ENCODE measurements around the gene SYCP1. TPM values are rescaled to one million over a fixed set of nuclear protein-coding genes. Genes with fewer than 3 reads are reported as not detected.

The SYCP1 gene
- total RNA-seq, 1 donor from 2014 or later: not detected

- H3K4me3 Mint-ChIP-seq (ENCODE audit: unreplicated experiment): no peak overlapping the region
- no peaks in the 10 kb centered on the region for H3K9me3 Mint-ChIP-seq (ENCODE audit: unreplicated experiment)
- H3K36me3 Mint-ChIP-seq (ENCODE audit: low read depth, unreplicated experiment): no peaks in the 10 kb centered on the region
- no peaks in the 10 kb centered on the region for H3K27me3 Mint-ChIP-seq (ENCODE audit: unreplicated experiment)
- no peaks in the 10 kb centered on the region for H3K4me1 Mint-ChIP-seq (ENCODE audit: unreplicated experiment)
- no peak for DNase-seq (ENCODE audit: low spot score)
- TF ChIP-seq CTCF (IDR thresholded peaks at IDR 0.05; ENCODE audit: unreplicated experiment): no peak
- H3K27ac Mint-ChIP-seq (ENCODE audit: unreplicated experiment): no peak overlapping the region
Measured at GRCh38 chr1:115031595-115031994, 176.9 kb downstream of the SYCP1 start.

GRCh38 chr1:115035652-115036051, 181.0 kb downstream of the SYCP1 start:
- Mint-ChIP-seq H3K36me3 (ENCODE audit: low read depth, unreplicated experiment) (no peaks in the 10 kb centered on the region), H3K4me3 (ENCODE audit: unreplicated experiment) (no peak overlapping the region), H3K4me1 (ENCODE audit: unreplicated experiment) (no peaks in the 10 kb centered on the region), H3K27ac (ENCODE audit: unreplicated experiment) (no peak overlapping the region), H3K27me3 (ENCODE audit: unreplicated experiment) (no peaks in the 10 kb centered on the region), H3K9me3 (ENCODE audit: unreplicated experiment) (no peaks in the 10 kb centered on the region)
- no peak for TF ChIP-seq CTCF (IDR thresholded peaks at IDR 0.05; ENCODE audit: unreplicated experiment)
- DNase-seq (ENCODE audit: low spot score): no peak

GRCh38 chr1:115036814-115037507, 182.3 kb downstream of the SYCP1 start:
- Mint-ChIP-seq H3K27ac (ENCODE audit: unreplicated experiment) (no peak overlapping the region), H3K27me3 (ENCODE audit: unreplicated experiment) (no peaks in the 10 kb centered on the region), H3K4me1 (ENCODE audit: unreplicated experiment) (no peaks in the 10 kb centered on the region), H3K9me3 (ENCODE audit: unreplicated experiment) (no peaks in the 10 kb centered on the region), H3K4me3 (ENCODE audit: unreplicated experiment) (no peak overlapping the region), H3K36me3 (ENCODE audit: low read depth, unreplicated experiment) (no peaks in the 10 kb centered on the region)
- no peak for DNase-seq (ENCODE audit: low spot score)
- TF ChIP-seq CTCF (IDR thresholded peaks at IDR 0.05; ENCODE audit: unreplicated experiment): no peak

GRCh38 chr1:115040501-115040900, 185.8 kb downstream of the SYCP1 start:
- Mint-ChIP-seq H3K27ac (ENCODE audit: unreplicated experiment) (no peak overlapping the region), H3K4me1 (ENCODE audit: unreplicated experiment) (no peaks in the 10 kb centered on the region), H3K36me3 (ENCODE audit: low read depth, unreplicated experiment) (no peaks in the 10 kb centered on the region), H3K27me3 (ENCODE audit: unreplicated experiment) (no peaks in the 10 kb centered on the region), H3K4me3 (ENCODE audit: unreplicated experiment) (no peak overlapping the region), H3K9me3 (ENCODE audit: unreplicated experiment) (no peaks in the 10 kb centered on the region)
- DNase-seq (ENCODE audit: low spot score): no peak
- no peak for TF ChIP-seq CTCF (IDR thresholded peaks at IDR 0.05; ENCODE audit: unreplicated experiment)

GRCh38 chr1:115041654-115042053, 187.0 kb downstream of the SYCP1 start:
- no peak for TF ChIP-seq CTCF (IDR thresholded peaks at IDR 0.05; ENCODE audit: unreplicated experiment)
- no peaks in the 10 kb centered on the region for H3K4me1 Mint-ChIP-seq (ENCODE audit: unreplicated experiment)
- no peaks in the 10 kb centered on the region for H3K27me3 Mint-ChIP-seq (ENCODE audit: unreplicated experiment)
- H3K4me3 Mint-ChIP-seq (ENCODE audit: unreplicated experiment): no peak overlapping the region
- no peaks in the 10 kb centered on the region for H3K36me3 Mint-ChIP-seq (ENCODE audit: low read depth, unreplicated experiment)
- H3K27ac Mint-ChIP-seq (ENCODE audit: unreplicated experiment): no peak overlapping the region
- no peak for DNase-seq (ENCODE audit: low spot score)
- H3K9me3 Mint-ChIP-seq (ENCODE audit: unreplicated experiment): no peaks in the 10 kb centered on the region

Other genes with a start within 250 kb of the SYCP1 start
- gene DENND2C, start 184.8 kb upstream of the SYCP1 start, total RNA-seq (ENCODE audit: unreplicated experiment): 7.7 TPM
- not detected for gene AMPD1, start 159.3 kb upstream of the SYCP1 start, total RNA-seq (ENCODE audit: unreplicated experiment)
- gene NRAS, start 138.1 kb upstream of the SYCP1 start, total RNA-seq (ENCODE audit: unreplicated experiment): 74.0 TPM
- 538 TPM for gene CSDE1, start 96.9 kb upstream of the SYCP1 start, total RNA-seq (ENCODE audit: unreplicated experiment)
- 49.1 TPM for gene SIKE1, start 74.2 kb upstream of the SYCP1 start, total RNA-seq (ENCODE audit: unreplicated experiment)
- gene TSHB, start 175.0 kb downstream of the SYCP1 start, total RNA-seq (ENCODE audit: unreplicated experiment): not detected
- gene TSPAN2, start 234.6 kb downstream of the SYCP1 start, total RNA-seq (ENCODE audit: unreplicated experiment): 57.9 TPM